GM19468 (cell line): ENCODE measurements around the gene CDH19.
"Not testable (repeated sequence)": the region's sequence is repeated elsewhere in the genome, so short reads cannot be mapped to it uniquely, and the experiment has no call there.

Experiments
- ATAC-seq: cut with Tn5 transposase; IDR thresholded peaks from one replicate; pipeline ENCODE4 v1.9.1; 2021; ENCODE audit warnings: mild to moderate bottlenecking, moderate library complexity, moderate number of reproducible peaks; ENCODE audit not compliant: unreplicated experiment; ENCODE audit errors: extremely low read depth

CDH19 gene

DNA sequence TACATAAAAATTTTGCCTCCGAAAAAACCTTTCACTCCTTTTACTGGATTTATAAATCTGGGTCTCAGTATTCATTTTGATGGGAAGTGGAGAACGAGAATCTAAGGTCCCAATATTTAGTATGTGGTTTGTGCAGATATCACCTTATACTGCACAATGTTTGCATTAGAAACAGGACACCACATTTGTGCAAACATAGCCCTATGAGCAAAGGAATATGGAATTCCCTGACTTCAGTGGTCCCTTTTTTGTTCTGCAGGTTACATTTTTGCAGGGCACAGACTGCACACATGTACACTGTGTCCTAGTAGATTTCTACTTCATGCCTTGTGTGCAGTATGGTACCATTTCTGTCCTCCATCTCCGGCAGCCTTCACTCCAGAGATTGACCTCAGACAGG lies 130.0 kb downstream of the CDH19 start:
- ATAC-seq: no peak

DNA sequence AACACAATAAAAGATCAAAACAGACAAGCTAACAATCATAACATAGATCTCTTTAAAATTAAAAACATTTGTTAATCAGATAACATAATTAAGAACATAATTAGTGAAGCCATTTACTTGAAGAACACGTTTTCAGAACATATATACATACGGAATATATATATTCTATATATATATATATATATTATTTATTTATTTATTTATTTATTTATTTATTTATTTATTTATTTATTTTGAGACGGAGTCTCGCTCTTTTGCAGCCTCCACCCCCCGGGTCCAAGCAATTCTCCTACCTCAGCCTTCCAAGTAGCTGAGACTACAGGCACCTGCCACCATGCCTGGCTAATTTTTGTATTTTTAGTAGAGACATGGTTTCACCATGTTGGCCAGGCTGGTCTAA lies 137.7 kb downstream of the CDH19 start:
- ATAC-seq: not testable (repeated sequence)

DNA sequence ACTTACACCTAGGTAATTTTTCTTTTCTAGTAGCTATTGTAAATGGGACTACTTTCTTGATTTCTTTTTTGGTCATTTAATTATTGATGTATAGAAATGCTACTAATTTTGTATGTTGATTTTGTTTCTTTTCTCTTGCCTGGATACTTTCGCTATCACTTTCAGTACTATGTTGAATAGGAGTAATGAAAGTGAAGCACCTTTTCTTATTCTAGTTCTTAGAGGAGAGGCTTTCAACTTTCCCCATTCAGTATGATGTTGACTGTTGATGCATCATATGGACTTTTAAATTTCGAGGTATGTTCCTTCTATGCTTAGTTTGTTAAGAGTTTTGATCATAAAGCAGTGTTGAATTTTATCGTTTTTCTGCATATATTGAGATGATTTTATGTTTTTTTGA lies 142.5 kb downstream of the CDH19 start:
- ATAC-seq: no peak

DNA sequence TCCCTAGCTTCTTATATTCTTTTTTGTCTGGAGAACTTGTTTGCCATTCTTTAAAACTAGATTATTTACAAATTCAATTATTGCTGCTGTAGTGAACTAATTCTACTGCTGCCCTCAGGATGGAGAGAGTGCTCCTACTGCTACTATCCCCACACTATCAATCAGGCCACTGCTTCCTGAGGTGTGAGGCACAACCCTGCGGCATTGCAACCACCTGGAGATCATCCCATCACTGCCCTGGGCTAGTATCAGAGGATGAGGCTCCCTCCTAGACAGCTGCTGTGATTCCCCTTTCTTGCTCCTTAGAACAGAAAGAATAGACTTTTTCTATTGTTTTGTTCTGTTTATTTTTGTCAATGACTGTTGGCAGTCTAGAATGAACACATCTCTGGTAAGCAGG lies 146.6 kb downstream of the CDH19 start:
- no peak for ATAC-seq
